Fibroblast of villous mesenchyme (primary cell): ENCODE measurements around the gene ALDH1A3. TPM values are rescaled to one million over a fixed set of nuclear protein-coding genes. Genes with fewer than 3 reads are reported as not detected.
A peak's percentile ranks its signal among the peaks of the same experiment; 100 is the strongest.

Experiments used
- DNase-seq: peaks from one replicate; pipeline ENCODE4 v3.0.0-alpha.2; 2010; ENCODE audit warnings: low read depth
- H3K4me3 ChIP-seq: 2 replicates; pipeline ENCODE4 v1.5.1; 2011; ENCODE audit warnings: low read depth, mild to moderate bottlenecking, low read length
- total RNA-seq: library from RNA; depleted of rRNA; stranded (reverse); fragments of >200 nt; gene quantifications from 2 replicates; pipeline ENCODE4 v1.2.3, GENCODE V29; 2012
- TF ChIP-seq, protein P1 (sequence below): IDR thresholded peaks from 2 replicates; pipeline ENCODE4 v1.5.1; 2012; ENCODE audit warnings: low read depth, mild to moderate bottlenecking, low read length; ENCODE audit not compliant: insufficient read depth

The ALDH1A3 gene
- total RNA-seq, 1 donor, result 42.7 TPM

DNA sequence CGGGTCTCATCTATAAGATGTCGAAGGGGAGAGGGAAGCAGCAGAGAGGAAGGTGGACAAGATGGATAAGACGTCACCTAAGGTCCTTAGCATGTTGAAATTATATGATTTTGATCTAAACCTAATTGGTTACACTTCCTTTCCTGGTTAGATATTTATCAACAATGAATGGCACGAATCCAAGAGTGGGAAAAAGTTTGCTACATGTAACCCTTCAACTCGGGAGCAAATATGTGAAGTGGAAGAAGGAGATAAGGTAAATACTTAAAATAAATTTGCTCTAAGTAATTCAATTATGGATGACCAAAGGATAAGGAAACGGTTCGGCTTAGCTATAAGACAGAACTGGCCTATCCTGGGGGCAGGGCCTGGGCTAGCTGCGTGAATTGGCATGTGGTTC lies 5.5 kb downstream of the ALDH1A3 start:
- no peak for DNase-seq
- H3K4me3 ChIP-seq, result no peak overlapping the region
- TF ChIP-seq, protein P1, sequence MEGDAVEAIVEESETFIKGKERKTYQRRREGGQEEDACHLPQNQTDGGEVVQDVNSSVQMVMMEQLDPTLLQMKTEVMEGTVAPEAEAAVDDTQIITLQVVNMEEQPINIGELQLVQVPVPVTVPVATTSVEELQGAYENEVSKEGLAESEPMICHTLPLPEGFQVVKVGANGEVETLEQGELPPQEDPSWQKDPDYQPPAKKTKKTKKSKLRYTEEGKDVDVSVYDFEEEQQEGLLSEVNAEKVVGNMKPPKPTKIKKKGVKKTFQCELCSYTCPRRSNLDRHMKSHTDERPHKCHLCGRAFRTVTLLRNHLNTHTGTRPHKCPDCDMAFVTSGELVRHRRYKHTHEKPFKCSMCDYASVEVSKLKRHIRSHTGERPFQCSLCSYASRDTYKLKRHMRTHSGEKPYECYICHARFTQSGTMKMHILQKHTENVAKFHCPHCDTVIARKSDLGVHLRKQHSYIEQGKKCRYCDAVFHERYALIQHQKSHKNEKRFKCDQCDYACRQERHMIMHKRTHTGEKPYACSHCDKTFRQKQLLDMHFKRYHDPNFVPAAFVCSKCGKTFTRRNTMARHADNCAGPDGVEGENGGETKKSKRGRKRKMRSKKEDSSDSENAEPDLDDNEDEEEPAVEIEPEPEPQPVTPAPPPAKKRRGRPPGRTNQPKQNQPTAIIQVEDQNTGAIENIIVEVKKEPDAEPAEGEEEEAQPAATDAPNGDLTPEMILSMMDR, result no peak

DNA sequence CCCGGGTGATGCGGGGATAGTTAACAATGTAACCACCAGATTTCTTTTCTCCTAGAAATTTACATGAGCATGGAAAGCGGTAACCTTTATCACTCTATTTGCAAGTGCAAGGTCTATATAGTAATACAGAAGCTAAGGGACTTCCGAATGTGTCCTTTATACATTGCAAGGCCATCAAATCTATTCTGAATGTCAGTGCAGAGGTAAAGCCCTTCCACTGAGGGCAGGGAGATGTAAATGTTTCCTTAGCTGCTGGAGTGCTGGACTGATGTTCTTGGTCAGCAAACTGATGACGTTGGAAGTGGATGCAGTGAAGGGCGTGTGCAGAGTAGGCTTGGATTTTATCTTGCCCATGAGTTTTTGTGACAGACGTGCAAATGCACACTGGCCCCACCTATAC lies 6.2 kb downstream of the ALDH1A3 start:
- DNase-seq, result no peak
- no peak overlapping the region for H3K4me3 ChIP-seq
- TF ChIP-seq, protein P1, result no peak

DNA sequence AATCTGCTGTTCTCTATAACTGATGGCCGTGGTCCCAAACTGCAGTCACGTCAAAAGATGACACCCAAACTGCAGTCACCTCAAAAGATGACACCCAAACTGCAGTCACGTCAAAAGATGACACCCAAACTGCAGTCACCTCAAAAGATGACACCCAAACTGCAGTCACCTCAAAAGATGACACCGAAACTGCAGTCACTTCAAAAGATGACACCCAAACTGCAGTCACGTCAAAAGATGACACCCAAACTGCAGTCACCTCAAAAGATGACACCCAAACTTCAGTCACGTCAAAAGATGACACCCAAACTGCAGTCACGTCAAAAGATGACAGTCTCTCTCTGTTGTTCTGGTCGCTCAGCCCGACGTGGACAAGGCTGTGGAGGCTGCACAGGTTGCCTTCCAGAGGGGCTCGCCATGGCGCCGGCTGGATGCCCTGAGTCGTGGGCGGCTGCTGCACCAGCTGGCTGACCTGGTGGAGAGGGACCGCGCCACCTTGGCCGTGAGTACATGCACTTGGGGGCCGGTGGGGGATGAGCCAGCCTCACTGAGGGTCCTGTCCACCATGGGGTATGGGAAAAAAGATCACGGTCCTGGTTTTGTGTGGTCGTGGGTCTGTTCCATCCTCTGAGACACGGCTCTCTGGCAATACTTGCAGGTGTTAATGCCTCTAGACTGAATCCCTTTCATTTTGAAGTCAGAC lies 7.7 kb downstream of the ALDH1A3 start:
- H3K4me3 ChIP-seq, result no peak overlapping the region
- DNase-seq, result no peak
- TF ChIP-seq, protein P1, result no peak

DNA sequence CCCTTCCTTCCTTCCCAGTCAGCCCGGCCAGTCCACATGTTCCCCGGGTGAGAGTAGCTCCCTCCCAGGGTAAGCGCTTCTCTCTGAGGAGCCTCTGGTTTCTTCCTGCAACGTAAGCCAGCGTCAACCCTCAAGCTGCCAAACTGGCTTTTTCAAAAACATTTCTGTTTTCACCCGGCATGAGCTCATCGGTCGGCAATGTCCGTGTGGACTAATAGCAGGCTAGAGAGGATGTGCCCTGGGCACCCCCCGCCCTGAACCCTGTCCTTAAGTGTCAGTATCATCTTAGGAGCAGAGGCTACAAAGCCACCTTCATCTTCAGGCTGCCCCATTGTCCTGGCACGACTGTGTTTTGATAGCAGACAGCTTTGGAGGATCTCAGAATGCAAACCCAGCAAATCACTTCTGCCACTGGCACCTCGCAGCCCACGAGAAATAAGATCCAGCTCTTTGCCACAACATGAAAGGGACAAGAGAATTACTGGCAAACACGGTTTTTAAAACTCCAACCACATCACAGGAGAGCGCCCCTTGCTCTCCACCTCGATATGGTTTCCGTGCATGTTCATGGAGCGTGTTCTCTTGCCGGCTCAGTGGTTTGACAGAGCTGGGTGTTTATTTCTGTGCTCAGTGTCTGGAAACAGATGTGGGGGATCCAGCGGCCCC lies 9.9 kb downstream of the ALDH1A3 start:
- DNase-seq, result peak; percentile 88
- H3K4me3 ChIP-seq, result no peak overlapping the region
- TF ChIP-seq, protein P1, result no peak

GRCh38 chr15:100890051-100890720 lies 10.6 kb downstream of the ALDH1A3 start:
- no peak for DNase-seq
- H3K4me3 ChIP-seq, result no peak overlapping the region
- TF ChIP-seq, protein P1, result no peak

GRCh38 chr15:100890850-100891249 lies 11.2 kb downstream of the ALDH1A3 start:
- DNase-seq, result no peak

More at GRCh38 chr15:100890850-100891249, 11.2 kb downstream of the ALDH1A3 start:
- TF ChIP-seq, protein P1, result no peak
- no peak overlapping the region for H3K4me3 ChIP-seq
